Measurements from ENCODE around the gene LSS. TPM values are rescaled to one million over a fixed set of nuclear protein-coding genes. Genes with fewer than 3 reads are reported as not detected.
"Not testable (repeated sequence)": the region's sequence is repeated elsewhere in the genome, so short reads cannot be mapped to it uniquely, and the experiment has no call there.

The LSS gene
- total RNA-seq, 2 donors from 2014 or later: 17.8 to 26.2 TPM

GRCh38 chr21:46226920-46227599 is 1.5 kb downstream of the LSS start:
- peaks cover 5 to 30% of the 10 kb centered on the region in 2 donors for H3K36me3 Mint-ChIP-seq
- H3K9me3 Mint-ChIP-seq: peaks cover 0 to 7% of the 10 kb centered on the region in 2 donors
- no peak for DNase-seq (ENCODE audit: low spot score in 2 of 2)
- peak overlapping the region; percentile 37 to 53 for H3K27ac Mint-ChIP-seq
- ATAC-seq: no peak

- Mint-ChIP-seq H3K36me3 (peaks cover 5 to 21% of the 10 kb centered on the region in 2 donors), H3K9me3 (peaks cover 0 to under 1% of the 10 kb centered on the region in 2 donors), H3K27ac (peak overlapping the region in 1 of 2 donors; percentile 51)
- ATAC-seq (no peak), DNase-seq (ENCODE audit: low spot score in 2 of 2) (no peak)
These were observed 2.4 kb downstream of the LSS start for GRCh38 chr21:46226146-46226545.

GRCh38 chr21:46223661-46224060 is 4.9 kb downstream of the LSS start:
- not testable (repeated sequence) for H3K27ac Mint-ChIP-seq; H3K9me3 Mint-ChIP-seq; H3K36me3 Mint-ChIP-seq; DNase-seq (ENCODE audit: low spot score in 2 of 2); ATAC-seq

- no peaks in the 10 kb centered on the region for H3K9me3 Mint-ChIP-seq
- ATAC-seq: no peak
- H3K36me3 Mint-ChIP-seq: no peaks in the 10 kb centered on the region
These were observed 5.4 kb downstream of the LSS start for GRCh38 chr21:46223217-46223616.

DNA sequence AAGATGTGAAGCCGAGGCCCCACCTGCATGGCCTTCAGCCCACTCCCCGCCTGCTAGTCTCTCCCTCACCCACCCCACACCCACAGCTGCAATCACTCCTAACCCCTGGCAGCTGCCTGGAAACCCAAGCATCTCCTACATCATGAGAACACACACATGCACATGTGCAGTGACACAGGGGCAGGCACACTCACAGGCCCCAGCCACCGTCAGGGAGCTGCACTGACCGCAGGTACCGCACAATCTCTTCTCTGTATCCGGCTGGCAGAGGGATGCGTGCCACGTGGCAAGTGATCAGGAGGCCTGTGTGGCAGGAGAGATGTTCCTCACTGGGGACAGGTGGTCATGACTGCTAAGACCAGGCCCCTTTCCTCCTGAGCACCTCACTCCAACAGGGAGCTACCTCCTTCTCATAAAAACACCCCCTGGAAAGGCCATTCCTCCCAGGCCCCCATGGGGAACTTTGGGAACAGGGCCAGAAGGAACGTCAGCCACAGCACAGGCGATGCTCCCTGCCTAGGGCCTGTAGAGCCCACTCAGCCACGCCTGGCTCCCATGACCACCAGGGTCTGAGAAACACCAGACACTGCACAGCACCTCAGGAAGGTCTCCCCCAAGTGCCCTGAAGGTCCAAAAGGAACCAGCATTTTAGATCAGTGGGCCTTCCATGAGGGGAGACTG is 6.0 kb downstream of the LSS start:
- ATAC-seq: no peak
- no peaks in the 10 kb centered on the region for H3K9me3 Mint-ChIP-seq
- H3K27ac Mint-ChIP-seq: peak overlapping the region in 1 of 2 donors; percentile 46
- no peak for DNase-seq (ENCODE audit: low spot score in 2 of 2)
- H3K36me3 Mint-ChIP-seq: no peaks in the 10 kb centered on the region

More at GRCh38 chr21:46223217-46223616, 5.4 kb downstream of the LSS start:
- H3K27ac Mint-ChIP-seq: no peak overlapping the region
- DNase-seq (ENCODE audit: low spot score in 2 of 2): no peak

DNA sequence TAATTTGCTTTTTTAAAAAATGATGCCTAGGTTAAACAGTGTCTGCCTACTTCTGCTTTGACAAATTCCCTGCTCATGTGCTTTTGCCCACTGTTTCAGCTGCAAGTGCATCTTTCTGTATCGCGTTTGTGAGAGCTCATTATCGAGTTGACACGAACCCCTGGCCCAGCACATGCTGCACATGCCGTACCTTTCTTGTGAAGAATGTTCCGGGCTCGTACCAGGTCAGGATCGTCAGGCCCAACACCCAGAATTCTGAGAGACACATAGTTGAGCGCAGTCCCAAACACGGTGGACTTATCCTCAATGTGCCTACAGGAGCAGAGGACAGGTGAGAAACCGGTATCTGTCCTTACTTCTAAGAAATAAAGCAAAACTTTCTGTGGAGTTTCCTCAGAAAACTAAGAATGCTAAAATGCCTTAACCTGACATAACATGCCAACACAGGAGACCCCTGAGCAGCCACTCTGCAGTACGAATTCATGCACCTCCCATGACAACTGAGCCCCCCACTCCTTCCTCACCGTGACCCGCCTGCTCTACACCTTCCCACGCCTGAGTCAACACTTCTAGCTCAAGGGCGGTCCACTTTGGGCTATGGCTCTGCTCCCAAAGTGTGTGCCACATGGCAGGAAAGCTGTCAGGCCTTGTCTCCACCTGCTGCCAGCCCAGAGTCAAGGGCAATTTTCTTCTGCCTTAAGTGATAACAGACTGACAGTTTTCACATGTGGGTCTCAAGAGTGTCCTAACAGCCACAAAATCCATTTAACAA is 6.7 kb downstream of the LSS start:
- Mint-ChIP-seq H3K36me3 (no peaks in the 10 kb centered on the region), H3K27ac (peak overlapping the region in 1 of 2 donors; percentile 46), H3K9me3 (no peaks in the 10 kb centered on the region)
- ATAC-seq (no peak), DNase-seq (ENCODE audit: low spot score in 2 of 2) (no peak)

DNA sequence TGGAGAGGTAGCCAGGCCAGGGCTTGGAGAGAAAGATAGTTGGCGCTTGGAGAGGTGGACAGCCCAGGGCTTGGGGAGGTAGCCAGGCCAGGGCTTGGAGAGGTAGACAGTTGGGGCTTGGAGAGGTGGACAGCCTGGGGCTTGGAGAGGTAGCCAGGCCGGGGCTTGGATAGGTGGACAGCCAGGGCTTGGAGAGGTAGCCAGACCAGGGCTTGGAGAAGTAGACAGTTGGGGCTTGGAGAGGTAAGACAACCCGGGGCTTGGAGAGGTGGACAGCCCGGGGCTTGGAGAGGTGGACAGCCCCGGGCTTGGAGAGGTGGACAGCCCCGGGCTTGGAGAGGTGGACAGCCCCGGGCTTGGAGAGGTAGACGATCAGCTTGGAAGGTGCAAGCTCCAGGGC is 7.7 kb downstream of the LSS start:
- ATAC-seq (no peak), DNase-seq (ENCODE audit: low spot score in 2 of 2) (no peak)

GRCh38 chr21:46220275-46220810 is 8.2 kb downstream of the LSS start:
- no peak for DNase-seq (ENCODE audit: low spot score in 2 of 2)

More for the DNA sequence above, 7.7 kb downstream of the LSS start:
- H3K36me3 Mint-ChIP-seq: no peaks in the 10 kb centered on the region
- H3K27ac Mint-ChIP-seq: no peak overlapping the region
- H3K9me3 Mint-ChIP-seq: no peaks in the 10 kb centered on the region

DNA sequence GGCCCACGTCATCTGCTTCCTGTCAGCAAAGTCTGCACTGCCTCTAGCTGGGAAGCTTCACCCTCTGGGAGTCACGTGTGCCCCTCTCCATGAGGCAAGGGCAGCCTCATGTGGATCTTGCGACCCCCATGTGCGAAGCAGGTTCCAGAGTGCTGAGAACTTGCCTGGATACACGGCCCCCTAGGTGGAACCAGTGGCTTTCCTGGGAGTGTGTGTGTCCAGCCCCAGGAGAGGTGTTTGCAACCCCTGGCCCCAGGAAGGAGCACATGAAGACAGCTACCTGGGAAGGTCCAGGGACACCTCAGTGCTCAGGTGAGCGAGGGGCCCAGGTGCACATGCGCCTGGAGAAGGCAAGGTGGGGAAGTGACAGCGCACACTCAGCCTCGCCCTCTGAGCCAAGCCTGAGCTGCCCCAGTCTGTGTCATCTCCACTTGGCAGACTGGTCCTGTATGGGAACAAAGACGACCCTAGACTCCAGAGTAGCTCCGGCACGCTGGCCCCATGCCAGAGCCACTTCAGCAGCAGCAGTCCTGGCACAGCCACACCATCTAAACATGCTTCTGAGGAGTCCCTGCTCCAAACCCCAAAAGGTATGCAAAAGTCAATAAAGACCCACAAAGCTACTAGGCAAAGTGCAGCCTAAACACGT is 8.9 kb downstream of the LSS start:
- DNase-seq (ENCODE audit: low spot score in 2 of 2) (no peak), ATAC-seq (no peak)
- Mint-ChIP-seq H3K9me3 (no peaks in the 10 kb centered on the region), H3K27ac (peak overlapping the region in 1 of 2 donors; percentile 32), H3K36me3 (no peaks in the 10 kb centered on the region)

More at GRCh38 chr21:46220275-46220810, 8.2 kb downstream of the LSS start:
- no peak for ATAC-seq
- H3K36me3 Mint-ChIP-seq: no peaks in the 10 kb centered on the region
- H3K9me3 Mint-ChIP-seq: no peaks in the 10 kb centered on the region
- H3K27ac Mint-ChIP-seq: no peak overlapping the region

- Mint-ChIP-seq H3K36me3 (no peaks in the 10 kb centered on the region), H3K9me3 (no peaks in the 10 kb centered on the region), H3K27ac (peak overlapping the region in 1 of 2 donors; percentile 32)
- ATAC-seq: no peak
- no peak for DNase-seq (ENCODE audit: low spot score in 2 of 2)
These were observed 9.5 kb downstream of the LSS start for GRCh38 chr21:46218906-46219590.

DNA sequence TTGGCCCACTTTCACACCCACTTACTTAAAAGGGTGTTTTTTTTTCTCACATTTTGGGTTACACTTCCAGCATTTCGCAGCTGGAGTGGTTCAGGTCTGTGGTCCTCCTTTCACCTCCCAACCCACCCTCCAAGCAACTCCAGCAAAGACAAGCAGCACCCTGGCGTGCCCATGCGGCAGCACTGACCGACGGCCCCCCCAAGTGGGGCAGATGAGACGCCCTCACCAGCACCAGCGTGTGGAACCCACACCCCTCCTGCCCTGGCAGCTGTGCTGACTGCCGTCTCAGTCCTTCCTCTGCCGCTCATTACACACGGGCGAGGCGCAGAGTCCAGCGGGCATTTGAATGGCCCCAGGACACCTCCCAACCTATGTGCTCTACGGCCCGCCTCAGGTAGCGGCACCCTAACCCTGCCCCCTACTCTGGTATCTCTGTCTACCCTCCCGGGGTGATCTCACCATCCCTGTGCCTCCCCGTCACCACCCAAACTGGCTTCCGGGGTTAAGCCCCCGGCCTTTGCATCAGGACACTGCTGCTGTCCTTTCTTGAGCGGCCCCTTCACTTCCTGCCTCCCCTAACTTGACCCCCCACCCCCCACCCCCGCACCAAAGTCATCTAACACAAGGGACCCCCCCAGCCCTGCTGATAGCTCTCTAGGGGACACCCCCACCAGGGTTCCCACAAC is 10.9 kb downstream of the LSS start:
- Mint-ChIP-seq H3K36me3 (no peaks in the 10 kb centered on the region), H3K27ac (peak overlapping the region in 1 of 2 donors; percentile 50), H3K9me3 (no peaks in the 10 kb centered on the region)
- DNase-seq (ENCODE audit: low spot score in 2 of 2): no peak
- no peak for ATAC-seq

- Mint-ChIP-seq H3K36me3 (no peaks in the 10 kb centered on the region), H3K9me3 (no peaks in the 10 kb centered on the region), H3K27ac (peak overlapping the region in 1 of 2 donors; percentile 65)
- DNase-seq (ENCODE audit: low spot score in 2 of 2): no peak
- no peak for ATAC-seq
These were observed 12.3 kb downstream of the LSS start for GRCh38 chr21:46216132-46216747.

DNA sequence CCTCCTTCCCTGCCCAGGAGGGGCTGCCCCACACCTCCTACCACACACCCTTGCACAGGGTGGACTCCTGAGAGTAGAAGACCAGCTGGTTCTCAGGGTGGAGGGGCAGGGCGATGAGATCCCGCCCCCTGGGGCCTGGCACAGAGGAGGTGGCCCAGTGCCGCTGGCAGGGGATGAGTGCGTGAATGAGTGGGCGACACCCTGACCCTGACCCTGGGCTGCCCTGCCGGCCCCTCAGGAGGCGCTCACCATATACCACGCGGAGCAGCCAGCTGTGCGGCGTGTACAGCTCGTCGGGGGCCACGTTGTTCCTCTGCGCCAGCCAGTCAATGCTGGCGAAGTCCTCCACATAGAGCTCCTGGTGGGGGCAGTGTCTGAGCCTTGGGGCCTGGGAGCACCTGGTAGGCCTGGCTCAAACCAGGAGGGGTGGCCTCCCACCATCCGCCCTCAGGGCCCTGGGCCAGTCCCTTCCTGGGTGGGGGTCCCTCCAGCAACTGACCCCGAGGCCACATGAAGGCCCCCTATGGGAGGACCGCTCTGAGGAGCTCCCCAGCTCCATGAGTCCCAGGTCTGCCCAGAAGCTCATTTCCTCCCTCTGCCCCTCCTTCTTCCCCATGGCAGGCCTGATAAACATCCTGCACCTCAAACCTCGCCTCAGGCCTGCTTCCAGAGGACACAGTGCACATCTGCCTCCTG is 13.0 kb downstream of the LSS start:
- no peak for DNase-seq (ENCODE audit: low spot score in 2 of 2)
- Mint-ChIP-seq H3K36me3 (no peaks in the 10 kb centered on the region), H3K9me3 (no peaks in the 10 kb centered on the region), H3K27ac (peak overlapping the region in 1 of 2 donors; percentile 65)
- ATAC-seq: peak in 1 of 2 donors; percentile 55

GRCh38 chr21:46214478-46215340 is 13.9 kb downstream of the LSS start:
- no peak for DNase-seq (ENCODE audit: low spot score in 2 of 2)
- Mint-ChIP-seq H3K36me3 (no peaks in the 10 kb centered on the region), H3K27ac (peak overlapping the region; percentile 72 to 88), H3K9me3 (no peaks in the 10 kb centered on the region)
- ATAC-seq: no peak

All from activated naive CD4-positive, alpha-beta T cell treated with anti-CD3 and anti-CD28 coated beads, Interleukin-2, amount 50 U/mL, for 72 hours (primary cell).